HG02759 (cell line): Measurements from ENCODE around the gene RCOR2.

Experiments
- ATAC-seq: cut with Tn5 transposase; IDR thresholded peaks from one replicate; pipeline ENCODE4 v1.9.1; 2021; ENCODE audit warnings: mild to moderate bottlenecking, moderate library complexity; ENCODE audit not compliant: unreplicated experiment

RCOR2 gene

DNA sequence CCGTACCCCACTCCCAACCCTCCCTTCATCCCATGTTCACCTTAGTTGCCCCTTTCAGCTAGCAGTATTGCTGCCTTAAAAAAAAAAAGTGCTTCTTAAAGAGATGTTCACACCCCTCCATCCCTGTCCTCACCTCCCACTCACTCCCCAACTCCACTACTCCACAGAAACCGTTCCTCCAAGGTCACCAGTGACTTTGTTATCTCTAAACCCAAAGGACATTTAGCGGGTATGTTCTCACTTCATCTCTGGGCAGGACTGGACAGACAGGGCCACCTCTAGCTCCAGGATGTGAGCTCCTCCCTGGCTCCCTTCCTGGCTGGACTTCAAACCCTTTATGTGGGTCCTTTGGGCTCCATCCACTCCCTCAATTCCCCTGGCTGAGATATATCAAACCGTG lies 6.4 kb upstream of the RCOR2 start:
- ATAC-seq = no peak

- no peak for ATAC-seq
Observed at GRCh38 chr11:63922673-63923192, 5.8 kb upstream of the RCOR2 start.

- no peak for ATAC-seq
Observed at GRCh38 chr11:63920939-63921417, 4.0 kb upstream of the RCOR2 start.

GRCh38 chr11:63920126-63920938 lies 3.4 kb upstream of the RCOR2 start:
- ATAC-seq = no peak

- no peak for ATAC-seq
Observed at GRCh38 chr11:63919267-63920125, 2.5 kb upstream of the RCOR2 start.

GRCh38 chr11:63918507-63919191 lies 1.7 kb upstream of the RCOR2 start:
- ATAC-seq = no peak

GRCh38 chr11:63917692-63918506 lies 935 bp upstream of the RCOR2 start:
- ATAC-seq = no peak

DNA sequence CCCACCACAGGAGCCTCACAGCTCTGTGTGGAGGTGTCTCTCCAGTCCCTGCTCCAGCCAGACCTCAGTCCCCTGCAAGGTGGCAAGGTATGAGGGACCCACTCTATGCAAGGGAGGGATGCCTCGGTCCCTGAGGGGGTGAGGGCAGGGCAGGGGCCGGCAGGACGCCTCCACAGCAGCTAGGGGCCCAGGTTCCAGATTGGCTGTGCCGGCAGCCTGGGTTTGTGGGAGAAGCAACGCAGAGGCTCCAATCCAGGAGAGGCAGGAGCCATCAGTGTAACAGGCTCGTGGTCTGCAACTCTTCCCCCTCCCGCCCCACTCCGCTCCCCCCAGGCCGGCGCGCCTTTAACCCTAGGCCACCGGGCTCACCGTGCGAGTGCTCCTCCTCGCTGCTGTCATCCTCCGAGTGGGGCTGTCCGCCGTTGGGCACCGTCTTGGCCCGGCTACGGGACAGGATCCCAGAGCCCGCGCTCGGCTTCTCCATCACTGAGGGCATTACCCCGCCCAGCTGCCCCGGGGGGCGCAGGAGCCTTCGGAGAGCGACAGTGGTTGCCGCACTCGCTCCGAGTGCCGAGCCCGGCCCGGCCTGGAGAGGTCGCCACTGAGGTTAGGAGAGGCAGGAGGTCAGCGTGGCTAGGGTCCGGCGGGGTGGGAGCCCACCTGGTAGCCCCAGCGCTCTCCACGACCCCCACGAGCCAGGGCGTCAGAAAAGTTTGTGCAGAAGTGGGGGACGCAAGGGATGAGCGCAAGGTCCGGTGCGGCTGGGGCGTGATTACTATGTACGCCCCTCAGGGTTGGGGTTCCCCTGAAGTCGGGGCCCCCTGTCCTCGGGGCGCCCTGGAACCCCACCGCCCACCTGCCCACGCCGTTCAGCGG lies 765 bp downstream of the RCOR2 start:
- no peak for ATAC-seq

GRCh38 chr11:63914896-63915691 lies 1.9 kb downstream of the RCOR2 start:
- no peak for ATAC-seq

- no peak for ATAC-seq
Observed at GRCh38 chr11:63913866-63914830, 2.8 kb downstream of the RCOR2 start.

- ATAC-seq = no peak
Observed at GRCh38 chr11:63912678-63913077, 4.3 kb downstream of the RCOR2 start.

GRCh38 chr11:63911876-63912275 lies 5.1 kb downstream of the RCOR2 start:
- ATAC-seq = no peak

DNA sequence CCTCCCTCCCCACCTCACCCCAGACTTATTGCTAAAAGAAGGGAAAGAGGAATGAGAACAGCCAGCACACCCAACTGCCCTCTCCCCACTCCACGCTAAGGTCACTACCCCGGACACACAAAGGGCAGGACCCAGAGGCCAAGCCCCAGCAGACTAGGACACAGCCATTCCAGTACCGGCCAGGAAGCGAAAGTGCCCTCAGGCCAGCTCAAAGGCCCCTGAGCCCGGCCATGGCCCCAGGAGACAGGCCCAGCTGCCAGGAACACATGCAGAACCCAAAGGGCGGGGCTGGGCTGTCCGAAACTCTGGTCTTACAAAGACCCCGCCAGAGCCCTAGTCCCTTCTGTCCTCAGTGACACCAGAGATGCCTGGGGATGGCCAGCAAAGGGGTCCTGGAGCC lies 5.5 kb downstream of the RCOR2 start:
- no peak for ATAC-seq

GRCh38 chr11:63910675-63911074 lies 6.3 kb downstream of the RCOR2 start:
- no peak for ATAC-seq

GRCh38 chr11:63909591-63910506 lies 7.1 kb downstream of the RCOR2 start:
- ATAC-seq = no peak
